IPS DF 4.7 (cell line): ENCODE measurements around the gene PLLP.

Source experiments
- DNase-seq: peaks from one replicate; pipeline ENCODE4 v3.0.0-alpha.2; 2013; ENCODE audit warnings: low spot score; ENCODE audit errors: extremely low read depth

PLLP gene

DNA sequence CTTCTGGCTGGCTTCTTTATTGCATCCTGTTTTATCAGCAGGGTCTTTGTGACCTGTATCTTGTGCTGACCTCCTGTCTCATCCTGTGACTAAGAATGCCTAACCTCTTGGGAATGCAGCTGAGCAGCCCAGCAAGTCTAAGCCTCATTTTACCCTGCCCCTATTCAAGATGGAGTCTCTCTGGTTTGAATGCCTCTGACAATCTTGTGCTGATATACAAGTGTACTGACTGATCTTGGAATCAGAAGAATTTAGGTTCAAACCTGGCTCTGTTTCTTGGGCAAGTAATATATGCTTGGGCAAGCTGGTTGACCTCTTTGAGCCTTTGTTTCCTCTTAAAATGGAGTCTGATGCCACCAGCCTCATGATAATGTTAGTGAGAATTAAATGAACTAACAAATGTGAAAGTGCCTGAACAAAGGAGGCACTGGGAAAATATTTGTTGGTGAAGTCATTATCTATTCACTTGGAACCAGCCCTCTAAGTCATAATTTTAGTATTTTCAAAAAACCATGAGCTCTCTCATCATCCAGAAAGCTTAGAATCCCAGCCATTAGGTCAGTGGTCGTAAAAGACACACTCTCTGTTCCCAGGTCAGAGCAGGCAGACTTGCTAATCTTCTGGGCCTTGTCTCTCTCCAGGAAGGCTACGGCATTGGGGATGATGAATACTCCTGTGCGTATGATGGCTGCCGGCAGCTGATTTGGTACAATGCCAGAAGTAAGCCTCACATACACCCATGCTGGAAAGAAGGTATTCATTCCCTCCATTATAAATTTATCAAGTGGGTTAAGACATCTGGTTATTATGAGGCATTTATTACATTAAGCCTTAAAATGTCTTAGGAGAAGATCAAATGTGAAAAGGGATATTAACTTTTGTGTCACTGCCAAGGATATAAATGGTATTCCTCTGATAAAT is 57.5 kb downstream of the PLLP start:
- DNase-seq, result no peak

DNA sequence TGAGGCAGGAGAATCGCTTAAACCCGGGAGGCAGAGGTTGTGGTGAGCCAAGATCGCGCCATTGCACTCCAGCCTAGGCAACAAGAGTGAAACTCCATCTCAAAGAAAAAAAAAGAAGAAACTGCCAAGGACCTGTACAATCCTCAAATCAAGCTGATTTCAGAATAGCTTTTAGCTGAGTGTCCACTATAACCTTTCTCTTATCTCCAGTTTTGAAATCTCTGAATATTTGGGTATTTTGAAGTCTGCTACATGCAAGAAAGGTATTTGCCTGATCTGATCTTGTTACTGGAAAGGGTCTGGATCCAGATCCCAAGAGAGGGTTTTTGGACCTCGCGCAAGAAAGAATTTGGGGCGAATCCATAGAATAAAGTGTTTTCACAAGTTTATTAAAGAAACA is 58.5 kb downstream of the PLLP start:
- no peak for DNase-seq

DNA sequence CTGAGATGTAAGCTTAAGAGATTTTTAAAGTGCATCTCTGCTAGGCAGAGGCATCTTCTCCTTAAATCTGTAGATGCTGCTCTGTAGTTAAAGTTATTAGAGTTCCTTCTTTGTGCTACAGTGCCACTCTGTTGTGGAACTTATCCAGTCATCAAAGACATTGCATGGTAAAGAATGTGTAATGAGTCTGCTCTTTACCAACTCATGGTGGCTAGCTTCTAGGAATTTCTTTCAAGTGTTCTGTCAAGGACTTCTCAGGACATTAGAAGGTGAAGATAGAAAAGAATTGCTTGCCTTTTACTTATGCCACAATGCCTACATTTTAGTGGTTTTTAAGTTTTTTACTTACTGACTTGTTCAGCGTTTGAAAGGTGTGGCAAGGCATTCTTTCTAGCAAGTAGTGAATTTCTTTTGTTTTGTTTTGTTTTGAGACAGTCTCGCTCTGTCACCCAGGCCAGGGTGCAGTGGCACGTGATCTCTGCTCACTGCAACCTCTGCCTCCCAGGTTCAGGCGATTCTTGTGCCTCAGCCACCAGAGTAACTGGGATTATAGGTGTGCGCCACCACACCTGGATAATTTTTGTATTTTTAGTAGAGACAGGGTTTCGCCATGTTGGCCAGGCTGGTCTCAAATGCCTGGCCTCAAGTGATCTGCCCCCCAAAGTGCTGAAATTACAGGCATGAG is 59.7 kb downstream of the PLLP start:
- DNase-seq, result no peak

DNA sequence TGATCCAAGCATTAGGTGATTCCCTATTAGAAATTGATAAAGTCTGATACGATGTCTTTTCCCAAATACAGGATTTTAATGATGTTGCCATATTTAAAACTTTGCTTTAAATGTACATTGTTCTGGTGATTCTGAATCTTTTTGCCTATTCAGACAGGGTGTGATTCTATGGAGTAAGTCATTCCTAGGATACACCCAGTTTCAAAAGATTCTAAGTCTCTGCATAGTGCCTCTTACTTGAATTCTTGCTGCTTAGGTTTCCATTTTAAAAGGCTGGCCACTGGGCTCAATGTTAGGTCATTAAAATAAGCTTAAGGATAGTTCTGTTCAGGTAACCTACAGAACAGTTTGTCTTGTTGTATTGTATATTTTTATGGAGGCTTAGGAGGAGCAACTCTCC is 61.4 kb downstream of the PLLP start:
- DNase-seq, result no peak

DNA sequence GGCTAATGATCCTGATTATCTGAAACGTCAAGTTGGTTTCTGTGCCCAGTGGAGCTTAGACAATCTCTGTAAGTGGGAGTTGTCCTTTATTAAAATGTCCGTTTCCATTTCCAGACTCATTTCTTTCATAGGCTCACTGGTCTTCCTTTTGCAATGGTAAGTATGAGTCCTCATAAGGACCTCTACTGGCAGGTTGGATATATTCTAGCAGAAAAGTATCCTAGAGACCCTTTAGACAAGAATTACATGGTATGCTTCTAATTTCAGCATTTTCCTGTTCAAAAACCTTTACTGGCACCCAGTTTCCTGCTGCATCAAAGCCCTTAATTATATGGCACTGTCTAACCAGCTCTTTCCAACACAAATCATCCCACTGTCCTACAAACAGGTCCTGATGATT is 67.5 kb downstream of the PLLP start:
- no peak for DNase-seq

DNA sequence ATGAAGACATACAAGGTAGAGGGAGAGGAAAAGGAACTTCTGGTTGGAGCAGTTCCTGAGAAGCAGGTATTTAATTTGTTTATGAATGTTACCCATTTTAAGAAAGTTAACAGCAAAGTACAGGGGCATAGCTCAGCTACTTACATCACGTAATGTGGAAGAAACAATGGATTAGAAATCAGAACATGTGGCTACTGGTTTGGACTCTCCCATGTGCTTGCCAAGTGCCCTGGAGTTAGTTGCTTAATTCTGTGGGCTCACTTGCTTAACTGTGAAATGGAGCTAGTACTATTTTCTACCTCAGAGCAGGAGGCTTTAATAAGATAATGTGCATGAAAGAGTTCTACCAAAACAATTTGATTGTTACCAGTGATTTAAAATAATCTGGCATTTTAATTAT is 71.0 kb downstream of the PLLP start:
- DNase-seq, result no peak

DNA sequence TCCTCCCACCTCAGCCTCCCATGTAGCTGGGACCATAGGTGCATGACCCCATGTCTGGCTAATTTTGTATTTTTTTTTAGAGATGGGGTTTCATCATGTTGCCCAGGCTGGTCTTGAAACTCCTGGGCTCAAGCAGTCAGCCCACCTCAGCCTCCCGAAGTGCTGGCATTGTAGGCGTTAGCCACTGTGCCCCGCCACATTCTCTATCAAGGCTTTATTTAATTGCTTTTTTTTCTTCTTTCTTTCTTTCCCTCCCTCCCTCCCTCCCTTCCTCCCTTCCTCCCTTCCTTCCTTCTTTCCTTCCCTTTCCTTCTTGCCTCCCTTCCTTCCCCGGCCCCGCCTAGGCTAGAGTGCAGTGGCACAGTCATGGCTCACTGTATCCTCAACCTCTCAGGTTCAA is 74.7 kb downstream of the PLLP start:
- DNase-seq, result no peak

DNA sequence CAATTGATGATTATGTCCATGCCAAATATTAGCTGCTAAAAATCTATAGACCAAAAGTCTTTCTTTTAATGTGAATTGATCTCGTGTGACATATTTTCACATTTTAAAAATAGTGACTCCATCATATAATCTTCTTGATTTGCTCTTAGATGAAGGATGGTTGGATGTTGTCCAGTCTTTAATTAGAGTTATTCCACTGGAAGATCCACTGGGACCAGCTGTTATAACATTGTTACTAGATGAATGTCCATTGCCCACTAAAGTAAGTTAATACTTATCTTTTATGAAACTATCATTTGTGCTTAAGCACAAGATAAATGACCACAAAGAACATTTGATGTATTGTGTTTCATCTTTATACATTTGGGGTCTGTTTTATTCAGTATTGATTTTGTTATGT is 75.5 kb downstream of the PLLP start:
- DNase-seq, result no peak
